GM23248 (cell line): ENCODE measurements around the gene CDH4.

Source experiments
- EZH2 ChIP-seq: fragments of 200-600 bp; sonication (generic); IDR thresholded peaks from 2 replicates; pipeline ENCODE4 v1.6.1; 2018; ENCODE audit warnings: antibody characterized with exemption, mild to moderate bottlenecking; ENCODE audit not compliant: insufficient read depth, poor library complexity, severe bottlenecking
- EZH2phosphoT487 ChIP-seq: fragments of 200-600 bp; sonication (generic); IDR thresholded peaks from 2 replicates; pipeline ENCODE4 v1.6.1; 2018; ENCODE audit warnings: antibody characterized with exemption, moderate library complexity, mild to moderate bottlenecking, low read depth; ENCODE audit not compliant: insufficient read depth

DNA sequence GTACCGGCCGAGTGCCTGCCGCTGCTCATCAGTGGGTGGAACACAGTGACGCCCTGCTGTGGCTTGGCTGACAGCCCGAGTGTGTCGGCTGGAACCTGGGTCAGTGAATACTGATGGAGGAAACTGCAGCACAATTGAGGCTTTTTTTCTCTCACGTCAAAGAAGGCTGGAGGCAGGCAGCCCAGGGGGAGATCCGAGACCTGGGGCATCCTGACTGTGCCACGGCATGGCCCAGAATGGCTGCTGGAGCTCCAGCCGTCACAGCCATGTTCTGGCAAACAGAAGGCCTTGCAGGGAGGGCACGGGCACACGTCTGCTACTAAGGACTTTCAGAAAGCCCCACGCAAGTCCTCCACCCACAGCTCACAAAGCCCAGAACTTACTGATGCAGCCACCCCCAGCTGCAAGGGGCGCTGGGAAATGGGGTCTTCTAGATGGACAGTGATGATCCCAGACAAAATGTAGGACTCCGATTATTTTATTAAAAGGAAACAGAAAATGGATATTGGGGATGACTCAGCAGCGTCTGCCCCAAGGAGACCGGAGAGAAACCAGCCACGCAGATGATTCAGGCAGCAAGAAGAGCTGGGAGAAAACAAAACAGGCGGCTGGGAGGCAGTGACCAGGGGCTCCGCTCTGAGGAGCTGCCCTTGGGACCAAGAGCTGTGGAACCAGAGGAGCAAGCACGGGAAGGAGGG, 673.6 kb downstream of the CDH4 start:
- TF ChIP-seq EZH2phosphoT487 (no peak), EZH2 (no peak)
